Loucy (cell line): ENCODE data around the gene DCP1A.
A peak's percentile ranks its signal among the peaks of the same experiment; 100 is the strongest.

Source experiments
- H2AFZ ChIP-seq: fragments of 200-600 bp; sonication (generic); 2 replicates; pipeline ENCODE4 v1.6.0; 2016; ENCODE audit warnings: antibody characterized with exemption, mild to moderate bottlenecking, low read length, moderate library complexity
- H3F3A ChIP-seq: fragments of 200-600 bp; 2 replicates; pipeline ENCODE4 v1.6.0; 2016; ENCODE audit warnings: antibody characterized with exemption, low read depth, mild to moderate bottlenecking
- H3K27me3 ChIP-seq: fragments of 200-600 bp; sonication (generic); 2 replicates; pipeline ENCODE4 v1.6.1; 2014; ENCODE audit warnings: low read length, mild to moderate bottlenecking; ENCODE audit not compliant: insufficient read depth, poor library complexity, severe bottlenecking
- H3K36me3 ChIP-seq: fragments of 200-600 bp; sonication (generic); 2 replicates; pipeline ENCODE4 v1.6.1; 2016; ENCODE audit warnings: low read length; ENCODE audit not compliant: insufficient read depth
- H3K4me1 ChIP-seq: fragments of 200-600 bp; sonication (generic); 2 replicates; pipeline ENCODE4 v1.5.1; 2014; ENCODE audit warnings: low read length, mild to moderate bottlenecking; ENCODE audit not compliant: insufficient read depth, poor library complexity, severe bottlenecking
- H3K4me2 ChIP-seq: fragments of 200-600 bp; sonication (generic); 2 replicates; pipeline ENCODE4 v1.6.0; 2014; ENCODE audit warnings: antibody characterized with exemption, low read length, low read depth, mild to moderate bottlenecking; ENCODE audit not compliant: poor library complexity, severe bottlenecking
- H3K4me3 ChIP-seq: fragments of 200-600 bp; sonication (generic); 2 replicates; pipeline ENCODE4 v1.5.1; 2014; ENCODE audit warnings: low read length, mild to moderate bottlenecking, mixed read lengths; ENCODE audit not compliant: poor library complexity, severe bottlenecking
- H3K79me2 ChIP-seq: fragments of 200-600 bp; sonication (generic); 2 replicates; pipeline ENCODE4 v1.6.1; 2014; ENCODE audit warnings: low read length; ENCODE audit not compliant: insufficient read depth
- H3K9ac ChIP-seq: fragments of 200-600 bp; sonication (generic); 2 replicates; pipeline ENCODE4 v1.6.0; 2014; ENCODE audit warnings: mild to moderate bottlenecking, low read depth, low read length, moderate library complexity; ENCODE audit not compliant: poor library complexity, severe bottlenecking
- H3K9me2 ChIP-seq: fragments of 200-600 bp; sonication (generic); replicated peaks from 2 replicates; pipeline ENCODE4 v1.6.1; 2016; ENCODE audit warnings: low read depth, low read length, mixed read lengths
- H3K9me3 ChIP-seq: fragments of 200-600 bp; sonication (generic); 2 replicates; pipeline ENCODE4 v1.6.1; 2014; ENCODE audit warnings: mild to moderate bottlenecking, antibody characterized with exemption, low read length, low read depth; ENCODE audit not compliant: insufficient read depth
- H4K20me1 ChIP-seq: fragments of 200-600 bp; sonication (generic); 2 replicates; pipeline ENCODE4 v1.6.0; 2014; ENCODE audit warnings: antibody characterized with exemption, low read length, mild to moderate bottlenecking; ENCODE audit not compliant: insufficient read depth, poor library complexity, severe bottlenecking
- CTCF ChIP-seq: fragments of 200-600 bp; sonication (generic); conservative IDR thresholded peaks from 2 replicates; pipeline ENCODE4 v1.5.1; 2014; ENCODE audit warnings: mild to moderate bottlenecking, antibody characterized with exemption, low read length
- EZH2phosphoT487 ChIP-seq: fragments of 200-600 bp; IDR thresholded peaks from 2 replicates; pipeline ENCODE4 v1.6.1; 2018; ENCODE audit warnings: antibody characterized with exemption, mild to moderate bottlenecking, moderate library complexity, borderline replicate concordance

DCP1A gene

GRCh38 chr3:53264718-53265117, 82.6 kb downstream of the DCP1A start:
- H3K9ac ChIP-seq: no peak overlapping the region
- no peak overlapping the region for H3K4me3 ChIP-seq

GRCh38 chr3:53263907-53264306, 83.4 kb downstream of the DCP1A start:
- H3K9ac ChIP-seq: no peak overlapping the region
- no peaks in the 10 kb centered on the region for H3K4me1 ChIP-seq
- no peaks in the 10 kb centered on the region for H4K20me1 ChIP-seq
- no peak overlapping the region for H3K4me2 ChIP-seq
- no peaks in the 10 kb centered on the region for H3K27me3 ChIP-seq
- no peaks in the 10 kb centered on the region for H3K9me2 ChIP-seq
- H3K9me3 ChIP-seq: no peaks in the 10 kb centered on the region
- TF ChIP-seq CTCF: no peak
- TF ChIP-seq EZH2phosphoT487: no peak
- H3F3A ChIP-seq: no peaks in the 10 kb centered on the region
- no peak overlapping the region for H3K4me3 ChIP-seq
- no peak overlapping the region for H2AFZ ChIP-seq
- H3K36me3 ChIP-seq: no peaks in the 10 kb centered on the region
- no peaks in the 10 kb centered on the region for H3K79me2 ChIP-seq

More at GRCh38 chr3:53264718-53265117, 82.6 kb downstream of the DCP1A start:
- Histone ChIP-seq H3K9me2 (no peaks in the 10 kb centered on the region), H3K27me3 (no peaks in the 10 kb centered on the region), H3K79me2 (no peaks in the 10 kb centered on the region), H3K4me1 (peaks cover 3% of the 10 kb centered on the region), H2AFZ (peak overlapping the region; percentile 60), H3K9me3 (no peaks in the 10 kb centered on the region), H3K36me3 (no peaks in the 10 kb centered on the region), H3K4me2 (no peak overlapping the region), H3F3A (no peaks in the 10 kb centered on the region), H4K20me1 (no peaks in the 10 kb centered on the region)
- TF ChIP-seq CTCF (no peak), EZH2phosphoT487 (no peak)

- no peaks in the 10 kb centered on the region for H3K9me2 ChIP-seq
- no peak overlapping the region for H2AFZ ChIP-seq
- H3K79me2 ChIP-seq: no peaks in the 10 kb centered on the region
Observed at GRCh38 chr3:53261712-53262111, 85.6 kb downstream of the DCP1A start.

More at GRCh38 chr3:53261712-53262111, 85.6 kb downstream of the DCP1A start:
- no peak overlapping the region for H3K4me2 ChIP-seq
- TF ChIP-seq CTCF (no peak), EZH2phosphoT487 (no peak)
- no peaks in the 10 kb centered on the region for H4K20me1 ChIP-seq
- H3K36me3 ChIP-seq: no peaks in the 10 kb centered on the region
- no peaks in the 10 kb centered on the region for H3K27me3 ChIP-seq
- H3K9me3 ChIP-seq: no peaks in the 10 kb centered on the region
- no peak overlapping the region for H3K4me3 ChIP-seq
- no peaks in the 10 kb centered on the region for H3F3A ChIP-seq
- H3K4me1 ChIP-seq: no peaks in the 10 kb centered on the region
- H3K9ac ChIP-seq: no peak overlapping the region
